Esophagus squamous epithelium (tissue), 5 donors: Measurements from ENCODE around the gene SLC4A4. TPM values are rescaled to one million over a fixed set of nuclear protein-coding genes. Genes with fewer than 3 reads are reported as not detected.

Source experiments
- DNase-seq: peaks from one replicate; lab custom pipeline; 2025; lab: John Stamatoyannopoulos, UW
- H3K27ac ChIP-seq, 4 donors: fragments of 200-600 bp; sonication (generic); one replicate each; pipeline ENCODE4 v1.5.1; 2016 to 2019; ENCODE audit warnings: mild to moderate bottlenecking in 1 of 4
- H3K27me3 ChIP-seq, 4 donors: fragments of 200-600 bp; sonication (generic); 1 replicate in 3 of 4; 2 replicates in 1 of 4; pipeline versions ENCODE4 v1.5.1 to v1.6.0; 2017 to 2021; ENCODE audit warnings: antibody characterized with exemption in 1 of 4
- H3K36me3 ChIP-seq, 3 donors: fragments of 200-600 bp; sonication (generic); one replicate each; pipeline ENCODE4 v1.5.1; 2016 to 2019
- H3K4me1 ChIP-seq, 3 donors: fragments of 200-600 bp; sonication (generic); one replicate each; pipeline ENCODE4 v1.5.1; 2017 to 2019
- H3K4me3 ChIP-seq, 4 donors: fragments of 200-600 bp; sonication (generic); 1 replicate in 3 of 4; 2 replicates in 1 of 4; pipeline ENCODE4 v1.5.1; 2016 to 2019; ENCODE audit warnings: mild to moderate bottlenecking in 2 of 4, moderate library complexity in 1 of 4
- H3K9me3 ChIP-seq, 3 donors: fragments of 200-600 bp; sonication (generic); one replicate each; pipeline ENCODE4 v1.5.1; 2016 to 2019
- CTCF ChIP-seq, 6 experiments: fragments of 450-650 bp in 4 of 6; fragments of 200-600 bp in 2 of 6; sonication (generic) in 2 of 6; IDR thresholded peaks; one replicate each; pipeline ENCODE4 v1.5.1; 2016 to 2019; ENCODE audit warnings: antibody characterized with exemption in 6 of 6, mild to moderate bottlenecking in 4 of 6, moderate library complexity in 4 of 6
- POLR2A ChIP-seq, 4 donors: fragments of 450-650 bp; IDR thresholded peaks; one replicate each; pipeline ENCODE4 v1.6.1; 2017; ENCODE audit warnings: antibody characterized with exemption in 4 of 4, mild to moderate bottlenecking in 4 of 4, moderate library complexity in 3 of 4
- WGBS, 2 donors: methylation state at CpG; one replicate each; pipeline ENCODE4 v1.1.5; 2018; 5-methylcytosine and 5-hydroxymethylcytosine counted together
- intact Hi-C: fragments of 100-400 bp; cut with DNase I; formaldehyde crosslinking; loops from one replicate; pipeline ENCODE4 v1.15.0; 2022
- total RNA-seq, 4 donors: library from RNA; depleted of rRNA; stranded (reverse); fragments of >200 nt; gene quantifications; one replicate each; pipeline ENCODE4 v1.1.0, GENCODE V29; 2016
- donor health status: DM: yes; HTN: yes; CAD: no.

The SLC4A4 gene
- total RNA-seq, 4 donors from 2014 or later = 0.48 to 2.1 (median 1.1) TPM

DNA sequence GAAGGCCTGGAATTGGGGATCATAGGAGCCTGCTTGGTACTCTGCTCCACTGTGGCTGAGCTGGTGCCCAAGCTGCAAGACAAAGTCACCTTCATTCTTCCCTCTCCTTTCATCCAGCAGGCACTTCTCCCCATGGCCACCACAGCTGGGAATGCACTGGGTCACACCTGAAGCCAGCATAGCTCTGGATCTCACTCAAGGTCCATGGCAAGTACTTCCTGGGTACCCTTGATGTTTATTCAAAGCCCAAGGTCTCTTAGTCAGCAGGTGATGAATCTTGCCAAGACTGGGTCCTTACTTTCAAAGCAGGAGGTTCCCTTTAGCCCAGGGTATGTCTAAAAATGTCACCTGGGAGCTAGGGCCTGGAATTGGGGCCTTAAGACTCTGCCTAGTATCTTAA lies 4.9 kb upstream of the SLC4A4 start:
- TF ChIP-seq POLR2A (IDR thresholded peaks at IDR 0.05) = no peak
- Histone ChIP-seq H3K27me3 (no peaks in the 10 kb centered on the region), H3K4me3 (no peak overlapping the region), H3K9me3 (no peaks in the 10 kb centered on the region), H3K4me1 (no peaks in the 10 kb centered on the region), H3K36me3 (no peaks in the 10 kb centered on the region), H3K27ac (no peak overlapping the region)
- intact Hi-C loops = no loop called here
- no peak for DNase-seq

DNA sequence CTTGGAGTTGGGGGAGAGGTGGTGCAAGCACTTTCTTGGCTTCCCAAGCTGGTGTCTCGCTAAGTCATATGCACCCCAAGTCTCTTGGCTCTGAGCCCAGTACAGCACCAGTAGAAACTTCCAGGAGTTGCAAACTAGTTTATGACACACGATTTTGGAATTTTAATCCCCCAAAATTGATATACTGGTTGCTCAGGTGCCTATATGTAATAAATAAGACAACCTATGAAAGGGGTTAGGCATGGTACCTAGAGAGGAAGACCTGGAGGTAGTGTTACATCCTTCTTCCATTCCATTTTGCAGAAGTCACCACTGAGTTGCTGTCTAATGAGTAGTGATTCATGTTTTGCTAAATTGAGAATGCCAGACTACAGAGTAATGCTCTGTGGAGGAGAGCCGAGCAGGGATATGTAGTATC lies 4.3 kb upstream of the SLC4A4 start:
- H3K27me3 ChIP-seq = no peaks in the 10 kb centered on the region
- WGBS, 2 donors = 38 to 41% methylated on average over 3 of the region's 3 CpGs
- no peak overlapping the region for H3K4me3 ChIP-seq
- DNase-seq = no peak
- no peak overlapping the region for H3K27ac ChIP-seq
- H3K9me3 ChIP-seq = no peaks in the 10 kb centered on the region
- no peaks in the 10 kb centered on the region for H3K4me1 ChIP-seq
- intact Hi-C loops = no loop called here
- no peaks in the 10 kb centered on the region for H3K36me3 ChIP-seq
- TF ChIP-seq POLR2A (IDR thresholded peaks at IDR 0.05) (no peak), CTCF (IDR thresholded peaks at IDR 0.05) (no peak)

DNA sequence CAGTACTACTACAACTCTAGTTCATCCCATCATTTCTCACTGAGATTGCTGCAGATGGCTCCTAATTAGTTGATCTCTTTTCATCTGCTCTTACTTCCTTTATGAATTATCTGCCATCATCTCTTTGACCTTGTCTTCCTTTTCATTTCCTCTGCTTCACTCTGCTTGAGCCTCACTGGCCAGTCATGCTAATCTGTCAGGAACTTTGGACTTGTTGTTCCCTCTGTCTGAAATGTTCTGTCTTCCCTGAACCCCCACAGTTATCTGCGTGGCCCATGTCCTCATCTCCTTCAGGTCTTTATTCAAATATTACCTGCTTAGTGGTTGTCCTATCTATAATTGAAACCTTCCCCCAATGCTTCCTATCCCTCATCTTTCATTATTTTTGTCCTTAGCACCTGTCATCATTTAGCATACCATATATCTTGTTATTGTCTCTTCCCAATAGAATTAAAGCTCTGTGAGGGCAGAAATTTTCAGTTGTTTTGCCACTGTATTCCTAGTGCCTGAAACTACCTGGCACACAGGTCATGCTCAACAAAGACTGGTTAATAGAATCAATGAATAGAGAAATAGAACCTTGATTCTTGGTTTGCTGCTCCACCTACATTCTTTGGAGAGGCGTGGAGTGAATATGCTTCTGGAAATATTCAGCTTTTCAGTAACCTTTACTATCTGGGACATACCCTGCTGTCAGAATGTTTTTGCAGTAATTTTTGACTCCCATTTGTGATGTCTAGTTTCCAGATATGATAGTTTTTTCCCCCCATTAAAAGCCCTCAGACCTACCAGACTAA lies 5.0 kb downstream of the SLC4A4 start:
- intact Hi-C loops = no loop called here
- WGBS, 2 donors = 79 to 83% methylated on average over 2 of the region's 2 CpGs
- Histone ChIP-seq H3K9me3 (no peaks in the 10 kb centered on the region), H3K36me3 (no peaks in the 10 kb centered on the region), H3K27ac (no peak overlapping the region), H3K4me1 (no peaks in the 10 kb centered on the region), H3K27me3 (no peaks in the 10 kb centered on the region), H3K4me3 (no peak overlapping the region)
- DNase-seq = no peak
- TF ChIP-seq POLR2A (IDR thresholded peaks at IDR 0.05) (no peak), CTCF (IDR thresholded peaks at IDR 0.05) (no peak)

DNA sequence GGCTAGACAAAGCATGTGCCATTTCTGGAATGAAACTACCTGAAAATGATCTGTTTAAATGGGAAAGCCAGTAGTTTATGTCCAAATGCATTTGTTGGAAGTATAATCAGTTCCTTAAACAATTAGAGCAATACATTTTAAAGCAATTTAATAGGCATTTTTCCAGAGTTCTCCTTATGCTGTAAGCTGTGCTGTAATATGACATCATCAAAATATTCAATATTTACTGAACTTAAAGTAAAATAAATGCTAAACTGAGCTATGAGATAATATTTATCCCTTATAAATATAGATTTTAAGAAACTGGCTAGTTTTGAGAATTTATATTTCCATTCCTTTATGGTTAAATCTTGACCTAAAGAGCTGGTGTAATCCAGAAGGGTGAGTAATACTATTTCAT lies 7.9 kb downstream of the SLC4A4 start:
- H3K27ac ChIP-seq = no peak overlapping the region
- no peaks in the 10 kb centered on the region for H3K27me3 ChIP-seq
- H3K36me3 ChIP-seq = no peaks in the 10 kb centered on the region
- H3K4me1 ChIP-seq = no peaks in the 10 kb centered on the region
- TF ChIP-seq POLR2A (IDR thresholded peaks at IDR 0.05) (no peak), CTCF (IDR thresholded peaks at IDR 0.05) (no peak)
- H3K4me3 ChIP-seq = no peak overlapping the region
- H3K9me3 ChIP-seq = no peaks in the 10 kb centered on the region
- intact Hi-C loops = no loop called here
- no peak for DNase-seq

- DNase-seq = no peak
- intact Hi-C loops = no loop called here
- no peaks in the 10 kb centered on the region for H3K9me3 ChIP-seq
- H3K36me3 ChIP-seq = no peaks in the 10 kb centered on the region
- H3K4me1 ChIP-seq = no peaks in the 10 kb centered on the region
- H3K4me3 ChIP-seq = no peak overlapping the region
- H3K27me3 ChIP-seq = no peaks in the 10 kb centered on the region
- H3K27ac ChIP-seq = no peak overlapping the region
- TF ChIP-seq CTCF (IDR thresholded peaks at IDR 0.05) = no peak
- no peak for TF ChIP-seq POLR2A (IDR thresholded peaks at IDR 0.05)
- WGBS, 2 donors = 66 to 85% methylated on average over 3 of the region's 3 CpGs
Observed at GRCh38 chr4:71348586-71348985, 9.8 kb downstream of the SLC4A4 start.
